ENCODE results near the gene PSMD11.
"Not testable (repeated sequence)": the region's sequence is repeated elsewhere in the genome, so short reads cannot be mapped to it uniquely, and the experiment has no call there.

PSMD11 gene

GRCh38 chr17:32514606-32515005 lies 70.3 kb downstream of the PSMD11 start:
- no peak for DNase-seq (ENCODE audit: low spot score)

GRCh38 chr17:32515677-32516383 lies 71.5 kb downstream of the PSMD11 start:
- DNase-seq (ENCODE audit: low spot score): no peak

GRCh38 chr17:32516450-32516849 lies 72.1 kb downstream of the PSMD11 start:
- DNase-seq (ENCODE audit: low spot score): no peak

- DNase-seq (ENCODE audit: low spot score): no peak
These were observed 72.8 kb downstream of the PSMD11 start for GRCh38 chr17:32516940-32517701.

- DNase-seq (ENCODE audit: low spot score): no peak
These were observed 73.7 kb downstream of the PSMD11 start for GRCh38 chr17:32517982-32518381.

GRCh38 chr17:32518646-32519227 lies 74.4 kb downstream of the PSMD11 start:
- DNase-seq (ENCODE audit: low spot score): no peak

- peak; percentile 93 for DNase-seq (ENCODE audit: low spot score)
These were observed 75.2 kb downstream of the PSMD11 start for GRCh38 chr17:32519228-32520103.

- no peak for DNase-seq (ENCODE audit: low spot score)
These were observed 75.9 kb downstream of the PSMD11 start for GRCh38 chr17:32520104-32520701.

GRCh38 chr17:32520737-32521404 lies 76.6 kb downstream of the PSMD11 start:
- no peak for DNase-seq (ENCODE audit: low spot score)

GRCh38 chr17:32523017-32523680 lies 78.8 kb downstream of the PSMD11 start:
- no peak for DNase-seq (ENCODE audit: low spot score)

GRCh38 chr17:32523827-32524552 lies 79.7 kb downstream of the PSMD11 start:
- DNase-seq (ENCODE audit: low spot score): no peak

- not testable (repeated sequence) for DNase-seq (ENCODE audit: low spot score)
These were observed 80.2 kb downstream of the PSMD11 start for GRCh38 chr17:32524553-32524880.

GRCh38 chr17:32525122-32525521 lies 80.8 kb downstream of the PSMD11 start:
- DNase-seq (ENCODE audit: low spot score): no peak

GRCh38 chr17:32527146-32527545 lies 82.8 kb downstream of the PSMD11 start:
- no peak for DNase-seq (ENCODE audit: low spot score)

GRCh38 chr17:32528825-32529224 lies 84.5 kb downstream of the PSMD11 start:
- DNase-seq (ENCODE audit: low spot score): no peak

- peak; percentile 73 for DNase-seq (ENCODE audit: low spot score)
These were observed 85.3 kb downstream of the PSMD11 start for GRCh38 chr17:32529604-32530003.
